ENCODE results near the gene RBM33.

The RBM33 gene

GRCh38 chr7:155814316-155815276 is 170.1 kb downstream of the RBM33 start:
- in situ Hi-C loops (cut with MboI; ENCODE audit: low sequenced_read_pairs) = loop anchor here (25.0 kb wide), 1 partner anchor 998 kb away; no protein-coding TSS in a partner anchor

- in situ Hi-C loops (cut with MboI; ENCODE audit: low sequenced_read_pairs) = loop anchor here (25.0 kb wide), 1 partner anchor 997 kb away; no protein-coding TSS in a partner anchor
Measured at GRCh38 chr7:155815332-155816191, 171.1 kb downstream of the RBM33 start.

GRCh38 chr7:155816192-155816508 is 171.7 kb downstream of the RBM33 start:
- in situ Hi-C loops (cut with MboI; ENCODE audit: low sequenced_read_pairs) = loop anchor here (25.0 kb wide), 1 partner anchor 996 kb away; no protein-coding TSS in a partner anchor

- in situ Hi-C loops (cut with MboI; ENCODE audit: low sequenced_read_pairs) = loop anchor here (25.0 kb wide), 1 partner anchor 995 kb away; no protein-coding TSS in a partner anchor
Measured at GRCh38 chr7:155816996-155817395, 172.5 kb downstream of the RBM33 start.

- in situ Hi-C loops (cut with MboI; ENCODE audit: low sequenced_read_pairs) = loop anchor here (25.0 kb wide), 1 partner anchor 995 kb away; no protein-coding TSS in a partner anchor
Measured at GRCh38 chr7:155817515-155817914, 173.1 kb downstream of the RBM33 start.

DNA sequence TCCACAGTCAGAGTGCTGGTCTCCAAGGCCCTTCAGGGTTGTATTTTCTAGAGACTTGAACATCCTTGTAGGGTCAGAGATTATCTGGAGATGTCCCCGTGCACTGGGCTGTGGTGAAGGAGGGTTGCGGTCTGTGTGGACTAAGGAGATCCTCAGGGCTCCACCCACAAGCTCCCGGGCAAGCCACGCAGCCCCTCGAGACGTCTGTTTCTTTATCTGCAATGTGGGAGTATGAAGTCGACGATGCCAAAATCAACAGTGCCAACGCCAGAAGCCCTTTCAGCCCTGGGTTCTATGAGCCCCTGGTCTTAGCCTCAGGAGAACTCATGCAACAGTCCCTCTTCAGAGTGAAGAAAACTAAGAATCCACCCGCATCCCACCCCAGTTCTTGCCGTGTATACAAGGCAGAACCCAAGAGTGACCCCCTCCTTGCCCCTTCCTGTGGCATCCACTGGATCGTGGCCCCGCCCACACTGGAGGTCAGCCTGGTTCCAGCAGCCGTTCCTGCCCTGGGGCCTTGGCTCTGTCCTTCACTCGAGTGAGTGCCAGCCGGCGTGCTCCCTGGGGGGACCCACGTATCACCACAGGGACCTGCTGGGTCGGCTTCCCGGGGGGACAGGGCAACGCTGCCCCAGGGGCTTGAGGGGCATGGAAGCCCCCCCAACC is 173.8 kb downstream of the RBM33 start:
- in situ Hi-C loops (cut with MboI; ENCODE audit: low sequenced_read_pairs) = loop anchor here (25.0 kb wide), 1 partner anchor 994 kb away; no protein-coding TSS in a partner anchor

DNA sequence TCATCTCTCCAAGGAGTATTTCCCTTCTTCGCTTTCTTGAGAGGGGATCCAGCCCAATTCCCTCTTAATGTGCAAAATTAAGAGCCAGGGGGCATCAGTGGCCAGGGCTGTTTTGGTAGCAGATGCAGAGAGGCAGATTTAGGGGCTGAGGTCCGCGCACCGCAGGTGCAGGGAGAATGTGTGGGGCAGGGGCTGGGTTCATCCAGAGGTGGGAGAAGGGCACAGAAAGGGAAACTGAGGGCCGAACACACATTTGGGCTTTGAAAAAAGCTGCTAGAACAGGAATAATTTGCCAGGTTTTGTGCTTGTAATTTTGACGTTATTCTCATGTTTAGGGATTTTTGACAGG is 174.3 kb downstream of the RBM33 start:
- in situ Hi-C loops (cut with MboI; ENCODE audit: low sequenced_read_pairs) = loop anchor here (25.0 kb wide), 1 partner anchor 994 kb away; no protein-coding TSS in a partner anchor

- in situ Hi-C loops (cut with MboI; ENCODE audit: low sequenced_read_pairs) = loop anchor here (25.0 kb wide), 1 partner anchor 993 kb away; no protein-coding TSS in a partner anchor
Measured at GRCh38 chr7:155819186-155819585, 174.7 kb downstream of the RBM33 start.

DNA sequence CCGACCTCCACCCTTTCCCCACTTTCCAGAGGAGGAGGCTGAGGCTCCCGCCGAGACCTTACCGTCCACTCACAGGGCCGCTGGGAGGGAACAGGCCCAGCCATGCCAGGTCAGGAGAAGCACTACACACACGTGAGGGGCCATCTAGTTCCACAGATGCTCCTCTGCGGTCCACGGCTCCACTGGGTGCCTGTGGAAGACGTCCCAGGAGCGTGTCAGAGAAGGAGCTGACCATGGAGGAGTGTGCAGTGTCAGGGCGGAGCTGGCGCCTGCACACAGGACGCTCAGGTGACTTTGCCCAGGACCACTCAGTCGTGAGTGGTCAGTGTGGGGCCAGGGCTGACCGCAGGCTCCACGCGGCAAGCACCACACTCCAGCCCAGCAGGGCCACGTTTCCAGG is 175.8 kb downstream of the RBM33 start:
- in situ Hi-C loops (cut with MboI; ENCODE audit: low sequenced_read_pairs) = loop anchor here (25.0 kb wide), 1 partner anchor 992 kb away; no protein-coding TSS in a partner anchor

- in situ Hi-C loops (cut with MboI; ENCODE audit: low sequenced_read_pairs) = loop anchor here (25.0 kb wide), 1 partner anchor 992 kb away; no protein-coding TSS in a partner anchor
Measured at GRCh38 chr7:155820788-155821187, 176.3 kb downstream of the RBM33 start.

DNA sequence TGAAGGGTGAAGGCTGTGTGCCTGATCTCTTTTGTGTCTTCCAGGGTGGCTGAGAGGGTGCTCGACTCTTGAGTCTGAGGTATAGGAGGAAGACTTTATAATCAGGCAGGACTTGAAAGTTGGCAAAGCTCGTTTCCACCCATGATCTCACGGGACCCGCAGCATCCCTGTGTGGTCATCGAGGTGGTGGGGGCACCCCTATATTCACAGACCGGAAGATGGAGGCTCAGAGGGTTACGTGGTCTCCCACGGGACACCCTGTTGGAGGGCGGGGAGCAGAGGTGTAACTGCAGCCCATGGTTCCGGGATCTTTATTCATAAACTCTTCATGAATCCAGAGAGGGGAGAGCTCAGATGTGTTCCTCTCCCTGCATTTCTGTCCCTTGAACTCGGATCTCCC is 177.4 kb downstream of the RBM33 start:
- in situ Hi-C loops (cut with MboI; ENCODE audit: low sequenced_read_pairs) = loop anchor here (25.0 kb wide), 1 partner anchor 990 kb away; no protein-coding TSS in a partner anchor

DNA sequence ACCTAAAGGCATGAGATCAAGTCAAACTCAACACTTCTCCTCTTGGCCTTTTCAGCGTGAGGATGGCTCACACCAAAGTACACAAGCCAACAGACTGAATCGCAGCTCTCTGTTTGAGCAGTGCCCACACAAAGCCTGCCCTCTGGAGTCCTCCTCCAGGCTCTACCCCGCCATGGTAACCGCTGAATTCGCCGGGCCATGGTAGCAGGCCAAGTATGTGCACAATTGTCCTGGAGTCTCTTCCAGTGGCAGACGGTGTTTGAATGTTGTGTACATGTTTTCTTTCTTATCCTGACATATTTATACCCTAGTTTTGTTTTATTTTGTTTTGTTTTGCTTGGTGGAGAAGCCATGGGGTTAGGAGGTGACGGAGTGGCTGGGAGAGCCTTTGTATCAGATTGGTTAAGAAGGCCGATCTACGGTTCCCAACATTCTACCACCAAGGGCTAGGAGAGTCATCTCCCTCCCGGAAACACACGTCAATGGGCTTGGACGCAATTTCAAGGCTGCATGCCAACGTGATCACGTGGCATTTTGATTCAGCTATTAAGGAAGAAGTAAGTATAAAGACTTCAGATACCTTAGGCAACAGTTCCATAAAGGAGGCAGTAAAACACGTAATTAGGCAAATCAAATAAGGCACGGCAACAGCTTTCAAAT is 179.9 kb downstream of the RBM33 start:
- in situ Hi-C loops (cut with MboI; ENCODE audit: low sequenced_read_pairs) = loop anchor here (25.0 kb wide), 1 partner anchor 988 kb away; no protein-coding TSS in a partner anchor

GRCh38 chr7:155825336-155825735 is 180.9 kb downstream of the RBM33 start:
- in situ Hi-C loops (cut with MboI; ENCODE audit: low sequenced_read_pairs) = no loop called here

GRCh38 chr7:155829796-155830470 is 185.5 kb downstream of the RBM33 start:
- in situ Hi-C loops (cut with MboI; ENCODE audit: low sequenced_read_pairs) = no loop called here

Data from HL-60/S4 treated with phorbol 12-myristate 13-acetate at 8.2 ng/mL for 4 days and 3 days (cell line).